Putamen (tissue), 1 donor: ENCODE data around the gene MINDY4.

Source experiments
- DNase-seq: peaks from one replicate; pipeline ENCODE4 v3.0.0-alpha.2; 2016; ENCODE audit warnings: low spot score

MINDY4 gene

DNA sequence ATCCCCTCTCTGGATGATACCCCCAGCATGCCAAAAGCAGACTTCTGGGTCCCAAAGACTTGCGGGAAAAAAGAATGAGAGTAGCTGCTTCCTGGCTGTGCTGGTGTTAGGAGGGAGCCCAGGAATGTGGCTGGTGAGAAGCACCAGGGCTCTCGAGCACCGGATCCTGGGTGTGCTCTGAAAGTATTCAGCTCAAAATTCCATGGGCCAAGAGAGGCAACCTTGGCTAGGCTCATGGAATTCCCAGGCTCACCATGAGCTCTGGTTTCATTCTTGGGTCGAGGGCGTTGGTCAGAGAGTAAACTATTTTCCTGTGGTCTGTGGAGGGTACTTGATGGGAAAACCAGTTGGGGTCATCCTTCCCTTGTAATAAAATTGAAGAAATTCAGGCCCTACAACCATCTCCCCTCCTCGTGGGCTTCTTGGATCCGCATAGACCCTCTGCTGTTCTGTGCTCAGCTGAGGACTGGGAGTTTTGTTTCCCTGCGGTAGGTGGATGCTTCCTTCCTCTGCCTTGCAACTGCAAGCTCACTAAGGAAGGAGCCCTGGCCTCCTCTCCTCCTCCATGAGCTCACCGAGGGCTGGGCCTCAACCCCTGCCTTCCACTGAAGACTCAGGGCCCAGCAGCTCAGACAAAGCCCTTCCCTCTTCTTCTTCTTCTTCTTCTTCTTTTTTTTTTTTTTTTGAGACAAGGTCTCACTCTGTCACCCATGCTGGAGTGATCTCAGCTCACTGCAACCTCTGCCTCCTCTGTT is 106.0 kb downstream of the MINDY4 start:
- no peak for DNase-seq

DNA sequence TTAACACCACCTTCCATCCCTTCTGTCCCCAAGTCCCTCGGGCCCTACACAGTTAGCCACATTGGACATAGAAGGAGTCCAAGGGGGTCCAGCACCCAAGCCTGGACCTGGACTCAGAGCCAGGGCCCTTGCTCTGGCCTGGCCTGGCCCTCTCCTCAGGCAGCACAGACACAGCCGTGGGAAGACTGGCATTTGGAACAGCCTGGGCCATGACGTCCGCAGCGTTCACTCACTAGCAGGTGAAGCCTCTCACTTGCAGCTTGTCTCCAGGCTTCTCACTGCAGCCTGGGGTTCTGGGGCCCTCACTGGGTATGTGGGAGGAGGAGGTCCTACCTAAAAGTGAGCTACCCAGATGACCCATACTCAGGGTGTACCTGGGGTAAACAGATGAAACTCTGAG is 106.8 kb downstream of the MINDY4 start:
- DNase-seq, result no peak

DNA sequence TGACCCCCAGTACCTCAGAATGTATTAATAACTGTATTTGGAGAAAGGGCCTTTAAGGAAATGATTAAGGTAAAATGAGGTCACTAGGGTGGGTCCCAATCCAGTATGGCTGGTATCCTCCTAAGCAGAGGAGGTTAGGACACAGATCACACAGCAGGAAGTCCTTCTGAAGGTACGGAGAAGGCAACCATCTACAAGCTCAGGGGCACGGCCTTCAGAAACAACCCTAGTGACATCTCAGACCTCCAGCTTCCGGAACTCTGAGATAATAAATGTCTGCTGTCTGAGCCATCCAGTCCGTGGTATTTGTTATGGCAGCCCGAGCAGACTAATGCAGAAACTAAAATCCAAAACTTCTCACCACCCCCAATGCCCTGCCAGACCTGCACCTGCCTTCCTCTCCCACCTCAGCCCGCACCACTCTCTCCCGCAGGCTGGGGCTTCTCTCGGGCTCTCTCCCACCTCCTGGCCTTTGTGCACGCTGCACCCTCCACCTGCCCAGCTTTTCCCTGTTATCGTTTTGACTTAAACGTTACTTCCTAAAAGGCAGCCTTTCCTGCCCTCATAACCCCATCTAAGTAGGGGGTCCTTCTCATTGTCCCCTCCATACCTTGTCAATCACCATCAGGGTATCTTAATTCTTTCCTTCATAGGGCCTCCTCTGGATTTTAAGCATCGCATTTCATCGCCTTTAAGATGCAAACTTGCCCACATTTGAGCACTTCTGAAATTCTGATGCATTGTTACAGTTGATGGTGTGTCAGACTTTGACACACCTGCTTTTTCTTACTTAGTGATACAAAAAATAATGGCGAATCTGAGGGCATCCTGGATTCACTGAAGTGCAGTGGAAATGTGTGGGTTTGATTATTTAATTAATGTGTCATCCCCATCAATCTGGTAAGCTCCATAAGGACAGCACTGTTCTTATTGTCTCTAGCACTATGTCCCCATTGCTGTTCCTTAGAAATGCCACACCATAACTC is 108.2 kb downstream of the MINDY4 start:
- peak; percentile 67 for DNase-seq

DNA sequence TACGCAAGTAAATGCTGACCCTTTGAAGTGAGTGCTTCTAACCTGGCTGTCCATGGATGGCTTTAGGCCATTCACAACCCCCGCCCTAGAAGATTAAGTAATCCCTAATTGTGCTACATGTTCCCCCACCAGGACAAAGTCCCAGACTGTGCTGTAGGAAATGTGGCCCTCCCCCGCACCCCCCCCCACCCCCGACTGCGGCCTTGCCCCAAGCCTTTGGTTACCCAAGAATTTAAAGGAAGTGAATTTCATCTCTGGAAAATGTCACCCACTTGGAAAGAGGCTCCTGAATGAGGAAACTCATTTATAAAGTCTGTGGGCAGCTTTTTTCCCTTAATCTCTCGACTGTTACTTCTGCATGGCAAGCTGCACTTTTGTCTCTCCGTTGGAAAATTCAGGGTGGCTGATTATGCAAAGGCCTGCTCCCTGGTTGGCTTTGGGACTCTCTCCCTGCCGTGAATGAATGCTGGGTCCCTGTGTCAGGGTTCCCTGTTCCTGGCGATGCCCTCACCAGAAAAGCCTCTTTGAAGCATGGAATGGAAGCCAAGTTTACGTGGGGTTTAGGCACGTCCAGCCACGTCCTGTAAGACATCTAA is 109.0 kb downstream of the MINDY4 start:
- peak; percentile 58 for DNase-seq

DNA sequence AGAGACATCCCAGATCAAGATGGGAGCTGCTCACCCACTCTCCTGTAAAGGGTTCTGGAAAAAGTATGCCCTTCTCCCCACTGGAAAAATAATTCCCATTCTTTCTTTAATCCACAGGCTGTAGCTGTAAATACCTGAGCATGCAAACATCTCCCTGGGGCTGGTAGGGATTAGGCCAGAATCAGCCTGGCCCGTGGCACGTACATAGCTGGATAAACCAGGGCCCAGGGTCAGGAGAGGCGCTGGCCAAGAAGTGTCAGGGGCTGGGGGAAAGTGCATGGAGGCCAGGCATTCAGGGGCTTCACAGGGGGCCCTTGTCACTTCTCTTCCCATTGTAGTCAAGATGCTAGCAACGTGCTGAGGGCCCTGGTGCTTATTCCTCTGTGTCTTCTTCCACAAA is 109.7 kb downstream of the MINDY4 start:
- DNase-seq, result no peak

DNA sequence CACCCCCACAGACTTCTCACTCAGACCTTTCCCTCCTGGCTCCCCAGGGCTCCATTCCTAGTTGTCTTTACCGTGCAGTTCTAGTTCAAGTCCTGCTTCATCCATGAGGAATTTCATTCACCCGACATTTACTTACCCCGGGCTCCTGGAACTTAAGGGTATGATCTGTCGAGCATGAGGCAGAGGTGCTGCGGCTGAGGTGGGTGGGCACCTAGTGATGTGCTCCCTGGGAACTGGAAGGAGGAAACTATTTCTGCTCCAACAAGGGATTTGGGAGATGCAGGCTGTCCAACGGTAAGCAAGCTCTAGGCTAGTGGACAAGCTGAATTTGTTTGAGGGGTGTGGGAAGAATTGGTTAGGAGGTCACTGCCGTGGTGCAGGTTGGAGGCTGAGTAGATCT is 110.2 kb downstream of the MINDY4 start:
- peak; percentile 25 for DNase-seq

DNA sequence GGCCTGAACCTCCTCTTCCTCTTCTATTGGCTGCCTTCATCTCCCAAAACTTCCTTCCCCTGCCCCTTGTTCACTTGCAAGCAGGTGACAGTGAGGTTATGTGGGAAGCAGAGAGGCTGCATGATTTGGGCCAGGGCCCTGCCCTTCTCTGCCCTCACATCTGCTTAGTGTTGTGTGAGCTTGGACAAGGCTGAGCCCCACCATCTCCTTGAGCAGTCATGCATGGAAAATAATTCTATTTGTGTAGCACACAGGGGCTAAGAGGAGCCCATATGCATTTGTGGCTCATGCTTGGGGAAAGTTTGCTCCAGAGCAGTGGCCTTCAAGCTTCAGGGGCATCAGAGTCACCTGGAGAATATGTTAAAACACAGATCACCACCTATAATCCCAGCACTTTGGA is 113.7 kb downstream of the MINDY4 start:
- DNase-seq, result no peak

DNA sequence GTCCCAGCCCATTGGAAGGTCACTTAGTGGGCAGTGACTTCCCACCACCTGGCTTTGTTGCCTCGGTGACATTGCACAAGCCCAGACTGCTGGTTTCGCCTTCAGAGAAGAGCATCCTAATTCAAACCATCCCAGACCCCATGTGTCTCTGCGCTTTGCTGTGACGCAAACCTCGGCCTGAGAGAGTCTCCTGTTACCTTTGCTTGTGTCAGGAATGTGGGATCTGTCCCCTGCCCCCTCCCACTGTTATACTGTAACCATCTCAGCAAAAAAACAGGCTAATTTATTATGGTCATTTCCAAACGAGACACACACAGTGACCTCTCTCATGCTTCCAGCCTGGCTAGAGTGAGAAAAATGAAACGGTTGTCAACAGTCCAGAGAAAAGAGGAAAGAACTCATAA is 115.4 kb downstream of the MINDY4 start:
- no peak for DNase-seq

DNA sequence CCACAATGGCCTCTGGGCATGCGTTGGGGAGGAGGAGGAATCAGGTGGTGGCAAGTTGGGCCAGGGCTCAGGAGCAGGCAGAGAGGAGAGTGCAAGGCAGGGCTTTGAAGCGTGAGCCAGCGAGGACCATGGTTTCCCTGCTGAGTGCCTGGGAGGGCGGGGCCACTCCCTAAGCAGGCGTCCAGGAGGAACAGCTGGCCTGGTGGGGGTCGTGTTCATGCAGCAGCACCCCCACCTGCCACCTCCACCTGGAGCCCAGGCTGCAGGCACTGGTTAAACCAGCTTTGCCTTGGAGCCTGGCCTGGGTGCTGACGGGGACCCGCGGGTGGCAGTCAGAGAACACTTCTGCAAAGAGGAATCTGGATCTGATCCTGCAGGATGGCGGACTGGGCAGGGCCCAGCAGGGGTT is 116.3 kb downstream of the MINDY4 start:
- DNase-seq, result no peak

DNA sequence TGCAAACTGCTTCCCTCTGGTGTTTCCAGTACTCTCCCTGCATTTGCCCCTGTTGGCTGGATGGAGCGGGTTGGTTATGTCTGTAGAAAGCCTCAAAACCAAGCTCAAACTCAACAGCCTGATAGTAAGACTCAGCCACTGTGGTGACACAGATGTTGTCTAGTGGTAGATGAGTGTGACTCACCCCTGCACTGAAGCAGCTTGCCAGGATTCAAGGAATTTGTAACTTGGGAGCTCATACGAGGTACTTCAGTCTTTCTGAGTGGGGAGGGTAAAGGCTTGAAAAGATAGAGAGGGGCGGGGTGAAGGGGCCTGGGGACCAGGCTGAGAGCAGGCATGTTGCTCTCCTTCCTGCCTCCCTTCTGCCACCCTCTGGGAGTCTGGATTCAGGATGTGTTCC is 117.5 kb downstream of the MINDY4 start:
- DNase-seq, result peak; percentile 30

DNA sequence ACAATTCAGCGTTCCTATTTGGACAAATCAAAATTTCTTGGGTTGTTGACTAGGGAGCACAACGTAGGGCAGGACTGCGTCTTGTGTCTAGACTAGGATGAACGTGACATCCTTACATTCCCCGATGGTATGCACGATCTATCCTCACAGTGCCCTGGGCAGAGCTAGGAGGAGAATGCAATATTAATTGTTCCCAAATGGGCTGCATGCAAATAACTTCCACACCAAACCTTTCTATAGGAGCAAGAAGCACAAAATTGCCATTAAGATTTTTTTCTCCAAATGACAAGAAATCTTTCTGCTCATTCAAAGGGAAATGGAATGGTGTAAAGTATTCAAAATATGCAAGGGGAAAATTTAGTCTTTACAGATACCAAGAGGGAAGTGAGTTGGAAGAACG is 119.0 kb downstream of the MINDY4 start:
- no peak for DNase-seq

DNA sequence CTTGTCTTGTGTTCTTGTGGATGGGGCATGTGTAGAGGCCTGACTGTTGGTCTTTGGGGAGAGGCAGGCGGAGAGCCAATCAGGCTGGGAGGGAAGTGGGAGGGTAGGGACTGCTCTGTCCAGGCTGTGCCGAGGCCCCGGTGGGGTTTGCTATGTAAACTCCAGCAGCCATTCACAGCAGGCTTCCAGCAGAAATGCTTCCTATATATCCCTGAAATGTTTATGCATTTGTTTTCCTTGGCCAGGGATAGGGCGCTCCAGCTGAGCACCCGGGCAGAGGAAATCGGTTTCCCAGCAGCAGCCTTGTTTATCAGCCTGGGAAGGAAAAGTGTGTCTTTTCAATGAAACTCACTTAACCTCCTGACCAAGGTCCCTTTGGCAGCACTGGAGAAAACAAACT is 122.1 kb downstream of the MINDY4 start:
- peak; percentile 24 for DNase-seq

DNA sequence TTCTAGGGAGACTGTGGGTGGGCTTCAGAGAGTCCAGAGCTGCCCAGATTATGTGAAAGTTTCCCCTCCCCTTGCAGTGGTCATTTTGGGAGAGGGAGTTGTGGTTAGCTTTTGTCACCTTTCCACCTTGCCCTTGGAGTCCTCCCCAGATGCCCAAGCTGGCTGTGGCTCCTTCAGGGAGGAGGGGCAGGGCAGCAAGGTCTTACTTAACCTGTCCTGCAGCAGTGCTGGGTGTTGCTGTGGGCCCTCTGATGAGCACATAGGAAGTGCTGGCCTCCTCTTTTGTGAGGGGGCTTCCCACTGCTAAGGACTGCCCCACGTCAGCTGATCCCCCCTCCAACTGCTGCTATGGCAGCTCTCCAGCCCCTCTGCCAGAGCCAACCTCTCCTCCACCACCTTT is 122.8 kb downstream of the MINDY4 start:
- DNase-seq, result no peak

DNA sequence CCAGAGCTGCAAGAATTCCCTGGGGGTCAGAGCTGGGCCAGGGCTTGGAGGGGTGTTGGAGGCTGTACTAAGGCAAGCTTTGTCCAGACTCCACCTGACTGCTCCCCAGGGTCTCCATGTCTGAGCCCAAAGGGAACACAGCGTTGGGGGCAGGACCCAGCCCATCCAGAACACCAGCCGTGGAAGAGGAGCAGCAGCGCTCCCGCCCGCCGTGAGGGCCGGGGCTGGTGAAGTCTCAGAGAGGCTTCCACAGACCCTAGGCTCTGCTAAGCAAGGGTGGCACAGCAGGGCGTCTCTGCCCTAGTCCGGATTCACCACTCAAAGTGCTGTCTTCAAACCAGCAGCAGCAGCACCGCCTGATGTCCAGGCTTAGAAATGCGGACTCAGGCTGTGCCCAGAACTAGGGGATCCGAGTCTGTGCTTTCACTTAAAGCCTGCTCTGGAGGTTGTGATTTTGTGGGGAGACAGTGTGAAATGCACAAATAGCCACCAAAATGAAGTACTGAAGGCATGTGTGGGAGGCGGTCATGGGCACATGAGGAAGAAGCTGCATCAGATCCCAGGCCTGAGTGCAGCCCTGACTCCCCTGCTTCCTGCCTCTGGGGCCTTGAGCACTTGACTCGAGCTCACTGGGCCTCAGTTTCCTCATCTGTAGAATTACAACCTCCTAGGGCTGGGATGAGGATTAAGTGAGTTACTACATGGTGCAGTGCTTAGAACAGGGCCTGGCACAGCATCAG is 123.8 kb downstream of the MINDY4 start:
- no peak for DNase-seq

DNA sequence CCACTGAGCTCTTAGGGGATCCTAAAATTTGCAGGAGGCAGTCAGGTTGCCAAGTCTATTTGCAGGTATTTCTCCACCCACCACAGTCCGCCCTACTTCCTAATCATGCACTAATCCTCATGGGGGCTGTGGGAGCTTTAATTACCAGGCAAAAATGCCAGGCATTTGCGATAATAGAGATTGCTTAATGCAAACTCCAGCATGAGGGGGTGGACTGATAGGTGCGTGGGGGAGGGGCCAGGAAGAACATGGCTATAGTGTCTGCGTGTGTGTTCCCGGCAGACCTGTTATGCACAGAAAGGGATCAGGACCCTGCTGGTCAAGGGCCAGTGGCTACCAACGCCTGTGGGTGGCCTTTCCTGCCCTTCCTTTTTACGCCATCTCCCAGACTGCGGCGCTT is 124.8 kb downstream of the MINDY4 start:
- DNase-seq, result peak; percentile 64

DNA sequence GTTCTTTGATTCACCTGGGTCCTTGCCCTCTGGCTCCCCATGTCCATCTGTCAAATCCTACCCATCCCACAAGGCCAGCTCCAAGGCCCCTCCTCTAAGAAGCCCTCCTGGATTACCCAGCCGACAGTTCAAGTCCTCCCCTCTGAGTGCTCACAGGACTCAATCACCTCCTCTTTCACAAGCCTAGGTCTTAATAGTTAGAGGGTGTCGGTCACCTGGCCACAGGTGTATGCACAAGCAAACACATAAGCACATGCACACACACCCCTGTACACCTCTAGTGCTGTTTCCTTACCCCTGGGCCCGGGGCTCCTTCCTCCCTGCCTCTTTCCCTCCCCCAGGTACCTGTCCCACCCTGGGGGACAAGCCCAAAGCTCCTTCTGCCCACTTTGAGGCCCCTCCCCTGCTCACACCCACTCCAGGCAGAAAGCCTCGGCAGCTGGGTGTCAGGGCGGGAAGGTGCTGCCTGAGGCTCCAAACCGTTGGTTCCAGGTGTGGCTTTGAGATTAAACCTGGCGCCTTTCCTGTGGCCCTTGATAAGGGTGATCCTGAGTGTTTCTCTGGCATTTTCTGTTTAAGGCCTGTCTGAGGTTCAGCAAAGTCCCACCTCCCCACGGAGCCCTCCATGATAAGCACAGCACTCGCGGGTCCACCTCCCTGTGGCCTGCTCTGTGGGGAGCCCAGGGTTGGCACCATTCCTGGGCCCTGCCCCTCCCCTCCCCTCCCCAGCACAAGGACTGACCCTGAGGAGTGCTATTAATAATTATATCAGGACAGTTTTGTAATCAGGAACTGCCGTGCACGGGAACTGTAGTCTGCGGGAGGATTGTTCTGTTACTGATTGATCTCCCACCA is 125.8 kb downstream of the MINDY4 start:
- no peak for DNase-seq

DNA sequence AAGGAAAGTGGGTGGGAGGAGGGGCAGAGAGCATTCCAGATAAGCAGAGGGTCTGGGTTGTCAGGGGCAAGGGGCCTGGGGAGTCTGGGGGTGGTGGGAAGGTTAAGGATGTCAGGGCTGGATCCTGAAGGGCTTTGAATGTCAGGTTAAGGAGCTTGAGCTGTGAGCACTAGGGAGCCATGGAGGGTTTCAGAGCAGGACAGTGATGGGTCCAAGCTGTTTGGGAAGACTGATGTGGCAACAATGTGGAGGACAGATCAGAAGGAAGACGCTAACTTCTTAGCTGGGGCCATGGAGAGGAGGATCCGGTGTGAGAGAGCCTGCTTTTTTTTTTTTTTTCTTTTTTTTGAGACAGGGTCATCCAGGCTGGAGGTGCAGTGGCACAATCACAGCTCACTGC is 126.6 kb downstream of the MINDY4 start:
- DNase-seq, result no peak

DNA sequence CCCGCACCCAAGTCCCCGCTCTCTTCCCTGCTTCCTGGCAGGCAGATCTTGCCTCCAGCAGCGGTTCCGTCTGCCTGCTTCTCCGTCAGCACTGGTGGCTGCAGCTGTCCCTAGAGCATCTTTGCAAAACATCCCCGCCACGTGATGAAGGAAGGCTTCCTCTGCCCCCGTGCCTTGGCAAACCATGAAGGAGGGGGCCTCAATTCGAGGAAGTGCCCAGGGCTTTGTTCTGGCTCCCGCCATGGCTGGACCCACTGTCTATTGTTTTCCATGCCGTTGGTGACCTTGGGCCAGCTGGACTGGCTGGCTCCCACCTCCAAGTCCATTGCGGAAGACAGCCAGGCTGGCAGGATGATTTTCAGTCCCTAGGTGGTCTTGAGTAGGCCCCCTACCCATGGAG is 127.2 kb downstream of the MINDY4 start:
- DNase-seq, result no peak

DNA sequence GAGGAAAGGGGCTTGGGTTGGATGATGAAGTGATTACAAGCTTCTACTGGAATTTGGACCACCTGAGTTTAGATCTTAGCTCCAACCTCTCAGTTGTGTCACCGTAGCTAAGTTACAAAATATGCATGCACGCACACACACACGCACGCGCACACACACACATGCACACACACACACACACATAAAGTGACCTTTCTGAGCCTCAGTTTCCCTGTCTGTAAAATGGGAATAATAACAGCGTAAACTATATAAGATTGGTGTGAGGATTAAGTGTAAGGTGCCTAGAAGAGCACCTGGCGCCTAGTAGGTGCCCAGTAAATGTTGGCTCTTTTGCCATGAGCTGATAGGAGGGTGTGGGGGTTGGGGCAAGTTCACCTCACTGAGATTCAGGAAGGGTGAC is 127.8 kb downstream of the MINDY4 start:
- no peak for DNase-seq

DNA sequence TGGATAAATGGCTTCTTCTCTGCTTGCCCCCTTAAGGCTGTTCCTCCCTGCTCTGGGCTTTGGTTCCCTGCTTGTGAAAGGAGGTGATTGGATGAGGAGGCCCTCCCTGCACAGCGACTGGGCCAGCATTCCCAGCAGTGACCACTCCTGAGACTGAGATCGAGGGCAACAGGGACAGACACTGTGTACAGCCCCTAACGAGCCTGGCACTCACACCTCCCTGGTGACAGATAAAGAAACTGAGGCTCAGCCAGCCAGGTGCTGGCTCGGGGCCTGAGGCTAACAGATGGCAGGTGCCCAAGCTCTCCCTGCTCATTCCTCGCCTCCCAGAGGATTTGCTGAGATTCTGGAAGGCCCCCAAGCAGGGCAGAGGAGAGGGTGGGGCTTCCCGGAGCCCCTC is 128.4 kb downstream of the MINDY4 start:
- no peak for DNase-seq

DNA sequence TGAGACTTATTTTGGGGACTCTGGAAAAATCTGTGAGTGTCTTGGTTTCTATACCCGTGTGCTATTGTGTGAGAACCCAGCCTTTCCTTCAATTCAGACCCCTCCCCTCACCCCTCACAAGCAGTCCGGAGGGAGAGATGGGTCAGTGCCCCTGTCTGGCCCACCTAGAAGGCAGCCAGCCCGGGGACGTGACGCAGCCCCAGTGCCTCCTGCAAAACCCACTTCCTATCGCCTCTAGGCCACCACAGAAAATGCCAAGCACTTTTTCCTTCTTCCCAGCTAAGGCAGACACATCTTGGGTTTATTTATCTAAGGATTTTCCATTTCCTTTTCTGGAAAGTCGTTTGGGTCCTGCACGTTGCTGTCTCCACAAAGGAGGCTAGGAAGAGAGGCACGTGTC is 128.8 kb downstream of the MINDY4 start:
- DNase-seq, result no peak
